Kidney (tissue), 14 donors: ENCODE measurements around the gene HENMT1. TPM values are rescaled to one million over a fixed set of nuclear protein-coding genes. Genes with fewer than 3 reads are reported as not detected.
"Not testable (repeated sequence)": the region's sequence is repeated elsewhere in the genome, so short reads cannot be mapped to it uniquely, and the experiment has no call there.

Experiments used
- DNase-seq, 5 donors: peaks; one replicate each; pipeline ENCODE4 v3.0.0-alpha.2; 2013 to 2020
- FAIRE-seq: peaks from 2 replicates; lab custom pipeline; 2012; peaks lifted over from hg19 to GRCh38; lab: Jason Lieb, UNC
- H3K27ac ChIP-seq, 2 donors: one replicate each; pipeline ENCODE4 v1.7.0; 2013; ENCODE audit warnings: low read depth in 2 of 2, low read length in 2 of 2, inconsistent platforms in 1 of 2
- H3K27me3 ChIP-seq: one replicate; pipeline ENCODE4 v1.7.1; 2013; ENCODE audit warnings: low read length, inconsistent platforms; ENCODE audit not compliant: control insufficient read depth, insufficient read depth
- H3K36me3 ChIP-seq, 3 donors: one replicate each; pipeline versions ENCODE4 v1.7.0 to v1.7.1; 2013; ENCODE audit warnings: low read length in 3 of 3, control low read depth in 1 of 3, inconsistent platforms in 1 of 3; ENCODE audit not compliant: insufficient read depth in 3 of 3, control insufficient read depth in 2 of 3
- H3K4me1 ChIP-seq, 3 donors: one replicate each; pipeline versions ENCODE4 v1.7.0 to v1.7.1; 2013; ENCODE audit warnings: low read length in 3 of 3, inconsistent platforms in 1 of 3, low read depth in 1 of 3; ENCODE audit not compliant: control insufficient read depth in 2 of 3, insufficient read depth in 2 of 3
- H3K4me3 ChIP-seq, 3 donors: one replicate each; pipeline versions ENCODE4 v1.7.0 to v1.8.1; 2013; ENCODE audit warnings: low read length in 3 of 3, control low read depth in 1 of 3, inconsistent platforms in 1 of 3
- H3K9ac ChIP-seq, 3 donors: one replicate each; pipeline versions ENCODE4 v1.7.0 to v1.7.1; 2013; ENCODE audit warnings: low read length in 3 of 3, control low read depth in 1 of 3, inconsistent platforms in 1 of 3
- H3K9me3 ChIP-seq, 3 donors: one replicate each; pipeline versions ENCODE4 v1.7.0 to v1.7.1; 2013; ENCODE audit warnings: low read length in 3 of 3, control low read depth in 1 of 3, inconsistent platforms in 1 of 3; ENCODE audit not compliant: control insufficient read depth in 2 of 3, insufficient read depth in 1 of 3
- intact Hi-C: fragments of 100-400 bp; cut with DNase I; formaldehyde crosslinking; loops from one replicate; pipeline ENCODE4 v1.11.1; 2022
- polyA plus RNA-seq: library from polyadenylated mRNA; stranded (reverse); fragments of 350-450 nt; fragmentation: Illumina TruSeq; extraction: RNeasy Lipid Tissue Mini Kit (QIAGEN cat#74804); gene quantifications from one replicate; pipeline ENCODE4 v1.2.3, GENCODE V29; 2014; ENCODE audit warnings: low read depth, low replicate concordance; ENCODE audit not compliant: insufficient read depth
- total RNA-seq: library from RNA; stranded (reverse); fragmentation: NEBNext Ultra II Directional; extraction: Animal tissue kit (Norgen Biotek cat#: 25700); gene quantifications from one replicate; pipeline ENCODE4 v1.2.1, GENCODE V29; 2021
- TF ChIP-seq, protein P1 (sequence below): IDR thresholded peaks from 3 replicates; pipeline ENCODE4 v1.5.1; 2012; ENCODE audit warnings: mild to moderate bottlenecking, moderate library complexity, borderline replicate concordance; ENCODE audit not compliant: insufficient read depth; ENCODE audit errors: extremely low read depth
- donor health status: control.
- donor health status: control.
- donor health status: control.
- donor health status: control.
- donor health status: control.
- donor health status: DM: yes; HTN: yes; CAD: no.
- donor health status: Normal renal cell carcinoma (clear cell type).

HENMT1 gene
- total and polyA plus RNA-seq, 2 donors from 2014 or later, result 3.1 to 5.2 TPM

DNA sequence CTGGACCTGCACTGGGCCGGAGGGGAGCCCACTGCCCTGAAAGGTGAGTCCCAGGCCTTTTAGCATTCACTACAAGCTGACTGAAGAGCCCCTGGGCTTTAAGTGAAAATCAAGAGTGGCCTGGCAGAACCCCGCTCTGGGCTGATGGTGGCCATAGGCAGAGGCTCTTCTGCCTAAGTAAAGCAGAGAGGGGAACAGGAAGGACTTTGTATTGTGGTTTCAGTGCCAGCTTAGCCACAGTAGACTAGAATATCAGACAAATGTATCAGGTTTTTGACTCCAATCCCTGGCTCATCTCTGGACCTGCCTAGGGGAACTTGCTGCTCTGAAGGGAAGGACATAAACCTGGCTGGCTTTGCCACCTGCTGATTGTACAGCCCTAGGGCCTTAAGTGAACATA, 10.2 kb upstream of the HENMT1 start:
- no peaks in the 10 kb centered on the region for H3K9me3 ChIP-seq
- no peak overlapping the region for H3K4me3 ChIP-seq
- H3K27me3 ChIP-seq, result no peaks in the 10 kb centered on the region
- intact Hi-C loops, result no loop called here
- no peaks in the 10 kb centered on the region for H3K4me1 ChIP-seq
- H3K9ac ChIP-seq, result no peak overlapping the region
- H3K36me3 ChIP-seq, result no peaks in the 10 kb centered on the region
- FAIRE-seq, result no peak
- DNase-seq, result no peak
- TF ChIP-seq, protein P1, sequence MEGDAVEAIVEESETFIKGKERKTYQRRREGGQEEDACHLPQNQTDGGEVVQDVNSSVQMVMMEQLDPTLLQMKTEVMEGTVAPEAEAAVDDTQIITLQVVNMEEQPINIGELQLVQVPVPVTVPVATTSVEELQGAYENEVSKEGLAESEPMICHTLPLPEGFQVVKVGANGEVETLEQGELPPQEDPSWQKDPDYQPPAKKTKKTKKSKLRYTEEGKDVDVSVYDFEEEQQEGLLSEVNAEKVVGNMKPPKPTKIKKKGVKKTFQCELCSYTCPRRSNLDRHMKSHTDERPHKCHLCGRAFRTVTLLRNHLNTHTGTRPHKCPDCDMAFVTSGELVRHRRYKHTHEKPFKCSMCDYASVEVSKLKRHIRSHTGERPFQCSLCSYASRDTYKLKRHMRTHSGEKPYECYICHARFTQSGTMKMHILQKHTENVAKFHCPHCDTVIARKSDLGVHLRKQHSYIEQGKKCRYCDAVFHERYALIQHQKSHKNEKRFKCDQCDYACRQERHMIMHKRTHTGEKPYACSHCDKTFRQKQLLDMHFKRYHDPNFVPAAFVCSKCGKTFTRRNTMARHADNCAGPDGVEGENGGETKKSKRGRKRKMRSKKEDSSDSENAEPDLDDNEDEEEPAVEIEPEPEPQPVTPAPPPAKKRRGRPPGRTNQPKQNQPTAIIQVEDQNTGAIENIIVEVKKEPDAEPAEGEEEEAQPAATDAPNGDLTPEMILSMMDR, result no peak
- H3K27ac ChIP-seq, result no peak overlapping the region

DNA sequence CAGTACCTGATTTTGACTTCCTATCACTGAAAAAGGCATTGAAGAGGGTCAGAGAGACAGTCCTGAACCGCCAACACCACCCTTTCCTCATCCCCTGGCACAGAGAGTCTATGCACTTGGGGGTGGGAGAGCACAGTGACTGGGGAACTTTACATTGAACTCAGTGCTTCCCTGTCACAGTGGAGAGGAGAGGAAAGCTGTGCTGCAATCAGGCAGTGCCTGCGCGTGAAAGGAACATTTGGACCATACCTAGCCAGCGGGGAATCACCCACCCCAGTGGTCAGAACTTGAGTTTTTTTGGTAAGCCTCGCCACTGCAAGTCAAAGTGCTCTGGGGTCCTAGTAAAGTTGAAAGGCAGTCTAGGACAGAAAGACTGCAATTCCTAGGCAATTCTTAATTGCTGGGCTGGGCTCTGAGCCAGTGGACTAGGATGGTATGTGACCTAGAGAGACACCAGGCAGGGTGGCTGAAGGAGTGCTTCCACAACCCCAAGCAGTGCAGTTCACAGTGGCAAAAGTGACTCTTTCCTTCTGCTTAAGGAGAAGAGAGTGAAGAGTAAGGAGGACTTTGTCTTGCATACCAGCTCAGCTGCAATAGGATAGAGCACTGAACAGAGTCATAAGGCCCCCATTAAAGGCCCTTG, 9.4 kb upstream of the HENMT1 start:
- Histone ChIP-seq H3K27ac (no peak overlapping the region), H3K9me3 (no peaks in the 10 kb centered on the region), H3K4me3 (no peak overlapping the region), H3K9ac (no peak overlapping the region), H3K27me3 (no peaks in the 10 kb centered on the region), H3K4me1 (no peaks in the 10 kb centered on the region), H3K36me3 (no peaks in the 10 kb centered on the region)
- DNase-seq, result no peak
- intact Hi-C loops, result no loop called here
- TF ChIP-seq, protein P1, result no peak
- no peak for FAIRE-seq

DNA sequence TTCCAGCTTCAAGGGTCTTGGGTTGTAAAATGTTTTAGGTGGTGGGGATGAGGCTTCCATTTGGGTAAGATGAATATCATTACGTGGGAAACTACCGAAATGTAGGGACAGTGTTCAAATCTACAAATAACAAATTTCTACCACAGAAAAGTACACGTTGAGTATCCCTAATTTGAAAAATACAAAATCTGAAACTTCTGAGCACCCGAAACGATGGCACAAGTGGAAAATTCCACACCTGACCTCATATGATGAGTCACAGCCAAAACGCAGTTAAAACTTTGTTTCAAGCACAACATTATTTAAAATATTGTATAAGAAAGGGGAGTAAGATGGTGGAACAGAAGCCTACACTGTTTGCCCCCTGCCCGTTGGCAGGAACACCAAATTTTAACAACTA, 8.8 kb upstream of the HENMT1 start:
- no peak overlapping the region for H3K9ac ChIP-seq
- H3K27ac ChIP-seq, result no peak overlapping the region
- no peaks in the 10 kb centered on the region for H3K4me1 ChIP-seq
- DNase-seq (no peak), FAIRE-seq (no peak)
- no peaks in the 10 kb centered on the region for H3K36me3 ChIP-seq
- no peak overlapping the region for H3K4me3 ChIP-seq
- TF ChIP-seq, protein P1, result no peak
- H3K9me3 ChIP-seq, result no peaks in the 10 kb centered on the region
- intact Hi-C loops, result no loop called here
- H3K27me3 ChIP-seq, result no peaks in the 10 kb centered on the region

DNA sequence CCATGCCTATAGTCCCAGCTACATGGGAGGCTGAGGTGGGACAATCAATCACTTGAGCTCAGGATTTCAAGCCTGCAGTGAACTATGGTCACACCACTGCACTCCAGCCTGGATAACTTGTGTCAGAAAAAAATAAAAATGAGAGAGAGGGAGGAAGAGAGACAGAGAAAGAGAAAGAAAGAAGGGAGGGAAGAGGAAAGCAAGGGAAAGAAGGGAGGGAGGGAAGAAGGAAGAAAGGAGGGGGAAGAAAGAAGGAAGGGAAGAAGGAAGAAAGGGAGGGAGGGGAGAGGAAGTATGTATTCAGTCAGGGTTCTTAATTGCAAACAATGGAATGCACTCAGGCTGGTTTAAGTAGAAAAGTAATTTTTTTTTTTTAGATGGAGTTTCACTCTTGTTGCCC, 7.9 kb upstream of the HENMT1 start:
- no peak overlapping the region for H3K27ac ChIP-seq
- H3K4me1 ChIP-seq, result no peaks in the 10 kb centered on the region
- H3K27me3 ChIP-seq, result no peaks in the 10 kb centered on the region
- TF ChIP-seq, protein P1, result no peak
- H3K36me3 ChIP-seq, result no peaks in the 10 kb centered on the region
- H3K4me3 ChIP-seq, result no peak overlapping the region
- no peak for DNase-seq
- H3K9me3 ChIP-seq, result no peaks in the 10 kb centered on the region
- H3K9ac ChIP-seq, result no peak overlapping the region
- FAIRE-seq, result no peak
- intact Hi-C loops, result no loop called here

DNA sequence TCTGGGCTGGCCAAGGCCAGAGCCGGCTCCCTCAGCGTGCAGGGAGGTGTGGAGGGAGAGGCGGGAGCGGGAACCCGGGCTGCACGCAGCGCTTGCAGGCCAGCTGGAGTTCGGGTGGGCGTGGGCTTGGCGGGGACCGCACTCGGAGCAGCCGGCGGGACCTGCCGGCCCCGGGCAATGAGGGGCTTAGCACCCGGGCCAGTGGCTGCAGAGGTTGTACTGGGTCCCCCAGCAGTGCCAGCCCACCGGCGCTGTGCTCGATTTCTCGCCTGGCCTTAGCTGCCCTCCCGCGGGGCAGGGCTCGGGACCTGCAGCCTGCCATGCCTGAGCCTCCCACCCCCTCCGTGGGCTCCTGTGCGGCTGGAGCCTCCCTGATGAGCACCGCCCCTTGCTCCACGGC, 6.5 kb upstream of the HENMT1 start:
- H3K4me3 ChIP-seq, H3K9ac ChIP-seq, FAIRE-seq, intact Hi-C loops, H3K4me1 ChIP-seq, DNase-seq, H3K27me3 ChIP-seq, H3K36me3 ChIP-seq, H3K27ac ChIP-seq, H3K9me3 ChIP-seq: not testable (repeated sequence)
